BLaER1 (cell line): ENCODE data around the gene TTLL8.
A peak's percentile ranks its signal among the peaks of the same experiment; 100 is the strongest.

Experiments
- H3K27ac ChIP-seq: shearing (Covaris generic); formaldehyde crosslinking; 2 replicates; pipeline ENCODE4 v1.8.1; 2022
- H3K27me3 ChIP-seq: shearing (Covaris generic); formaldehyde crosslinking; 2 replicates; pipeline ENCODE4 v1.8.1; 2022
- H3K36me3 ChIP-seq: shearing (Covaris generic); formaldehyde crosslinking; 2 replicates; pipeline ENCODE4 v1.8.1; 2022
- H3K4me1 ChIP-seq: shearing (Covaris generic); formaldehyde crosslinking; 2 replicates; pipeline ENCODE4 v1.8.1; 2022
- H3K4me2 ChIP-seq: shearing (Covaris generic); formaldehyde crosslinking; 2 replicates; pipeline ENCODE4 v1.8.1; 2022
- H3K4me3 ChIP-seq: shearing (Covaris generic); formaldehyde crosslinking; 2 replicates; pipeline ENCODE4 v1.8.1; 2022
- H3K9ac ChIP-seq: shearing (Covaris generic); formaldehyde crosslinking; 2 replicates; pipeline ENCODE4 v1.8.1; 2022
- H3K9me3 ChIP-seq: shearing (Covaris generic); formaldehyde crosslinking; 2 replicates; pipeline ENCODE4 v1.8.1; 2022
- H4K20me1 ChIP-seq: shearing (Covaris generic); formaldehyde crosslinking; 2 replicates; pipeline ENCODE4 v1.8.1; 2022
- Cebpa-rat ChIP-seq: shearing (Covaris generic); IDR thresholded peaks from 2 replicates; pipeline ENCODE4 v1.8.1; 2022

Gene TTLL8

GRCh38 chr22:50063589-50064393 lies 5.7 kb upstream of the TTLL8 start:
- H3K27me3 ChIP-seq, result no peaks in the 10 kb centered on the region
- H3K9me3 ChIP-seq, result no peaks in the 10 kb centered on the region
- no peaks in the 10 kb centered on the region for H3K36me3 ChIP-seq
- no peak overlapping the region for H3K27ac ChIP-seq
- TF ChIP-seq Cebpa-rat, result no peak
- no peak overlapping the region for H3K4me3 ChIP-seq
- no peaks in the 10 kb centered on the region for H4K20me1 ChIP-seq
- peaks cover 54% of the 10 kb centered on the region for H3K4me1 ChIP-seq
- H3K9ac ChIP-seq, result no peak overlapping the region
- no peak overlapping the region for H3K4me2 ChIP-seq

DNA sequence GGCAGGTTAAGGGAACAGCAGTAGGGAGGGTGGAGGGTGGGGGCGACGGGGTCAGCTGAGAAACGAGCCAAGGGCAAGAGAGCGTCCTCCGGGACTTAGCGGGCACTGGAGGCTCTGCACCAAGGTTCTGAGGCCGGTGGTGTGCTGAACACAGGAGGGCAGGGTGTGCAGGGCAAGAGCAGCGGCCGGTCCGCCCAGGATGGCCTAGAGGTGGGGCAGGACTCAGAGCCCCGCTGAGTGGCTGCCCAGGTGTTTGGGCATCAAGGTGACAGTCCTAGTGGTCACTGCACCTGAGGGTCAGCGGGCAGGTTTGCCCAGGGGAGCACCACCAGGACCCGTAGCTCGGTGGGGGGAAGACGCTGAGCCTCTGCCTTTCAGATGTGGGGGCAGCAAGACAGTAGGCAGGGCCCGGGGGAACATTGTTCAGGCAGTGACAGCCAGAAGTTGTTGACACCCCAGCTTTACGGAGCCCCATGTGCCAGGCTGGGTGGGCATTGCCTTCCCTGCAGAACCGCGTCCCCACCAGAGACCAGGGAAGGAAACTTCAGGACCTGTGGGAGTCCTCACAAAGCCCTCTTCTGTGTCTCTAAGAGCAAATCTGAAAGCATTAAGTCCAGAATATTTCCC lies 4.5 kb upstream of the TTLL8 start:
- H3K9ac ChIP-seq, result no peak overlapping the region
- H3K4me1 ChIP-seq, result peaks cover 59% of the 10 kb centered on the region
- no peaks in the 10 kb centered on the region for H3K27me3 ChIP-seq
- H3K4me3 ChIP-seq, result no peak overlapping the region
- H3K4me2 ChIP-seq, result no peak overlapping the region
- no peak for TF ChIP-seq Cebpa-rat
- H4K20me1 ChIP-seq, result no peaks in the 10 kb centered on the region
- no peaks in the 10 kb centered on the region for H3K9me3 ChIP-seq
- no peak overlapping the region for H3K27ac ChIP-seq
- H3K36me3 ChIP-seq, result no peaks in the 10 kb centered on the region

GRCh38 chr22:50061824-50062355 lies 3.8 kb upstream of the TTLL8 start:
- Histone ChIP-seq H3K4me2 (peak overlapping the region; percentile 82), H3K27me3 (no peaks in the 10 kb centered on the region), H4K20me1 (no peaks in the 10 kb centered on the region), H3K9ac (no peak overlapping the region), H3K9me3 (no peaks in the 10 kb centered on the region), H3K4me3 (no peak overlapping the region), H3K36me3 (no peaks in the 10 kb centered on the region), H3K4me1 (peaks cover 53% of the 10 kb centered on the region), H3K27ac (peak overlapping the region; percentile 58; the same call in 1 of the 2 replicates)
- TF ChIP-seq Cebpa-rat, result no peak

GRCh38 chr22:50061141-50061823 lies 3.2 kb upstream of the TTLL8 start:
- peaks cover 53% of the 10 kb centered on the region for H3K4me1 ChIP-seq
- peak overlapping the region; percentile 82 for H3K4me2 ChIP-seq

DNA sequence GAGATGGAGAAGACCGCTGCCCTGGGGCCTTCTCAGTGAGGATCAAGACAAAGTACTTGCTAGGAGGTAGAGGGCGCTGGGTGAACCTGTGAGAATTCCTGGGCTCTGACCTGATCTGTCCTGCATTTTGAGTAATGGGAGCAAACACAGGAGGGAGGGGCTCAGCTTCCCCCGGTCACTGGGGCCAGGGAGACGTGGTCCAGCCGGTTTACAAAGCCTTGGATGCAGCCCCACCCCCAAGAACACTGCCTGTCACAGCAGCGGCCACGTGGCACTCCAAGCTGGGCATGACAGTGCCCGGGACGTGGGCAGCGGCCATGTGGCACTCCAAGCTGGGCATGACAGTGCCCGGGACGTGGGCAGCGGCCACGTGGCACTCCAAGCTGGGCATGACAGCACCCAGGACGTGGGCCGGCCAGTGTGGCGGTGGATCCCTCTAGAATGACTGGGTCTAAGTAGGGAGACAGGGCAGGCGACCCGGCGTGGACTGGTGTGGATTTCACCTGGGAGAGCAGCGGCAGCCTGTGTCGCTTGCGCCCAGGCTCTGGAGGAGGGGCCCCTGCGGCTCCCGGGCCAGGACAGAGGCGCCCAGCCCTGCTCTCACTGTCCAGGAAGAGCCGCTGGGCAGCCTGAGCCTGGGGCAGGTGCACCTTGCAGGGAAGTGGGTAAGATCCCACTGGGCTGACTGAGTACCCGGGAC lies 2.5 kb upstream of the TTLL8 start:
- TF ChIP-seq Cebpa-rat, result no peak
- H3K36me3 ChIP-seq, result no peaks in the 10 kb centered on the region
- H3K4me3 ChIP-seq, result no peak overlapping the region
- no peaks in the 10 kb centered on the region for H4K20me1 ChIP-seq
- no peak overlapping the region for H3K27ac ChIP-seq
- H3K4me1 ChIP-seq, result peaks cover 47% of the 10 kb centered on the region
- peak overlapping the region; percentile 82 for H3K4me2 ChIP-seq
- no peaks in the 10 kb centered on the region for H3K9me3 ChIP-seq
- H3K27me3 ChIP-seq, result no peaks in the 10 kb centered on the region
- no peak overlapping the region for H3K9ac ChIP-seq

More at GRCh38 chr22:50061141-50061823, 3.2 kb upstream of the TTLL8 start:
- Histone ChIP-seq H3K4me3 (no peak overlapping the region), H3K36me3 (no peaks in the 10 kb centered on the region), H4K20me1 (no peaks in the 10 kb centered on the region), H3K9ac (no peak overlapping the region), H3K27ac (peak overlapping the region; percentile 58; the same call in 1 of the 2 replicates), H3K9me3 (no peaks in the 10 kb centered on the region), H3K27me3 (no peaks in the 10 kb centered on the region)
- no peak for TF ChIP-seq Cebpa-rat

DNA sequence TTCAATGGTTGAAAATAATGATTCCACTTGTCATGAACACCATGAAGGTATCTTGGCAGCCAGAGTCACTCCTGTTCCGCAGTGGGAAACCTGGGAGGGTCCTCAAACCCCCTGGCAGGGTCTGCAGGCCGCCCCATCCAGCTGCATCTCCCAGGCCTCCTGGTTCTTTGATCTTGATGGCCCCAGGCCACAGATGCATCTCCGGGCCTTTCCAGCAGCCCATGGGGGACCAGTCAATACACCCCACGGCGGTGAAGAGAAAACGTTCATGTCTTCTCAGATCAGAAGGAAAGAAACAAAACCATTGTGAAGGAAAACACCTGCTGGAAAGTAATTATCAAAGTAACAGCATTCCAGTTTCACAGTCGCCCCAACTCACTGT lies 1.8 kb upstream of the TTLL8 start:
- H3K27ac ChIP-seq, result no peak overlapping the region
- H3K9me3 ChIP-seq, result no peaks in the 10 kb centered on the region
- H3K4me3 ChIP-seq, result no peak overlapping the region
- no peaks in the 10 kb centered on the region for H3K27me3 ChIP-seq
- peak overlapping the region; percentile 82 for H3K4me2 ChIP-seq
- no peaks in the 10 kb centered on the region for H3K36me3 ChIP-seq
- H3K9ac ChIP-seq, result no peak overlapping the region
- H3K4me1 ChIP-seq, result peaks cover 45% of the 10 kb centered on the region
- TF ChIP-seq Cebpa-rat, result no peak
- H4K20me1 ChIP-seq, result no peaks in the 10 kb centered on the region

- Histone ChIP-seq H3K4me3 (no peak overlapping the region), H4K20me1 (no peaks in the 10 kb centered on the region), H3K27ac (no peak overlapping the region), H3K9me3 (peaks cover under 1% of the 10 kb centered on the region; the same call in 1 of the 2 replicates), H3K4me1 (peaks cover 48% of the 10 kb centered on the region), H3K27me3 (no peaks in the 10 kb centered on the region), H3K9ac (no peak overlapping the region), H3K36me3 (no peaks in the 10 kb centered on the region), H3K4me2 (peak overlapping the region; percentile 82)
- no peak for TF ChIP-seq Cebpa-rat
These were observed 1.1 kb upstream of the TTLL8 start for GRCh38 chr22:50058906-50059880.

GRCh38 chr22:50057278-50058060 lies 629 bp downstream of the TTLL8 start:
- H3K27me3 ChIP-seq, result no peaks in the 10 kb centered on the region
- H3K27ac ChIP-seq, result no peak overlapping the region
- no peak for TF ChIP-seq Cebpa-rat
- H3K4me1 ChIP-seq, result peaks cover 52% of the 10 kb centered on the region
- no peak overlapping the region for H3K4me3 ChIP-seq
- H3K4me2 ChIP-seq, result no peak overlapping the region
- H3K36me3 ChIP-seq, result no peaks in the 10 kb centered on the region
- H4K20me1 ChIP-seq, result no peaks in the 10 kb centered on the region
- H3K9me3 ChIP-seq, result peaks cover 13% of the 10 kb centered on the region; the same call in 1 of the 2 replicates
- H3K9ac ChIP-seq, result no peak overlapping the region
